Measurements from ENCODE around the gene CD53. TPM values are rescaled to one million over a fixed set of nuclear protein-coding genes. Genes with fewer than 3 reads are reported as not detected.
"Not testable (repeated sequence)": the region's sequence is repeated elsewhere in the genome, so short reads cannot be mapped to it uniquely, and the experiment has no call there.

Gene CD53
- not detected in 2 replicates for polyA plus RNA-seq (2011; rRNA removed)
- not detected in 2 replicates for polyA minus RNA-seq (2011; rRNA and poly(A)+ RNA removed)

DNA sequence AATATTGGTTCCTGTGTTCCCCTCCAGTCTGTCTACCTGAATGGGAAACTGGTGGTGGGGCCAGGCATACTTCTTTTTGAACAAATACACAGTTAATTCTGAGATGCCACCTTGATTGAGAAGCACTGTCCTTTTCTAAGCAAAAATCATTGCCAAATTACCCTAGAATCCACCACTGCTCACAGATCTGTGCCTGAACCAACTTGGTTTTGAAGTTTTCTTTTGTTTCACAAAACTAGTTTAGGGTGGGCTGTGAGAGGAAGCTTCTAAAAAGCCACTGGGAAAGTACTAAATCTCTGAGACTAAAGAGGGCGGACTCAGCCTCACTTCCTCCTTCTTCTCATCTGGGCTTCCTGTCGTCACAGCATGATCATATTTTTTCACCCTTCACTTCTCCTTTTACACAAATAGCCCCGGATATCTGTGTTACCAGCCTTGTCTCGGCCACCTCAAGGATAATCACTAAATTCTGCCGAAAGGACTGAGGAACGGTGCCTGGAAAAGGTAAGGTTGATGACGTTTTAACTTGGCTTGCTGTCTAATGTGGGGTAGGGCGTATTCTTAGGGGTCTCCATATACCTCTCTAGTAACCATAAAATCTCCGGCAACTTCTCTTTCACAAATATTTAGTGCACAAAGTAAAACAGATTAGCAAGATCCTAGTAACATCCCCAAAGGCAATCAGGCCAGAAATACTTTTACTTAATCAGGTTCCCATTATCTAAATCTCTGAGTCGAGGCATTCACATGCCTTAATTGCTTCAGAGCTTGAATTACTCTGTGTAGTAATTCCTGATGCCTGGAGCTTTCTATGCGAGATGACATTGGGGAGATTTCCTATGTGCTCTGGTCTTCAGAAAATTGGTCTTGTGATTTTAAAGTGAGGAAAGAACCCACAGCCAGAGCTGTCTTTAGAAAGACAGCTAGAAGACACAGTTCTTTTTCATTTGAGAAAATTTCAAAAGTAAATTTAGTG, at the start of gene CD53:
Gene CD53, plus strand, starts transcription at position 404 of the 976 bp plus-strand sequence. CDS start 18,261 bp downstream, outside the sequence.
- Histone ChIP-seq H3K27ac (ENCODE audit: low read depth, low read length) (no peak within 1 kb of the TSS), H3K27me3 (ENCODE audit: control insufficient read depth, insufficient read depth, low read length) (no peaks in the 10 kb centered on the region), H3K9me3 (ENCODE audit: control insufficient read depth, insufficient read depth, low read length) (no peaks in the 10 kb centered on the region), H3K4me3 (ENCODE audit: low read depth, low read length) (no peak within 1 kb of the TSS)
- no peak for DNase-seq (ENCODE audit: low read depth, low spot score)
- TF ChIP-seq, protein P1, sequence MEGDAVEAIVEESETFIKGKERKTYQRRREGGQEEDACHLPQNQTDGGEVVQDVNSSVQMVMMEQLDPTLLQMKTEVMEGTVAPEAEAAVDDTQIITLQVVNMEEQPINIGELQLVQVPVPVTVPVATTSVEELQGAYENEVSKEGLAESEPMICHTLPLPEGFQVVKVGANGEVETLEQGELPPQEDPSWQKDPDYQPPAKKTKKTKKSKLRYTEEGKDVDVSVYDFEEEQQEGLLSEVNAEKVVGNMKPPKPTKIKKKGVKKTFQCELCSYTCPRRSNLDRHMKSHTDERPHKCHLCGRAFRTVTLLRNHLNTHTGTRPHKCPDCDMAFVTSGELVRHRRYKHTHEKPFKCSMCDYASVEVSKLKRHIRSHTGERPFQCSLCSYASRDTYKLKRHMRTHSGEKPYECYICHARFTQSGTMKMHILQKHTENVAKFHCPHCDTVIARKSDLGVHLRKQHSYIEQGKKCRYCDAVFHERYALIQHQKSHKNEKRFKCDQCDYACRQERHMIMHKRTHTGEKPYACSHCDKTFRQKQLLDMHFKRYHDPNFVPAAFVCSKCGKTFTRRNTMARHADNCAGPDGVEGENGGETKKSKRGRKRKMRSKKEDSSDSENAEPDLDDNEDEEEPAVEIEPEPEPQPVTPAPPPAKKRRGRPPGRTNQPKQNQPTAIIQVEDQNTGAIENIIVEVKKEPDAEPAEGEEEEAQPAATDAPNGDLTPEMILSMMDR (IDR thresholded peaks at IDR 0.05; ENCODE audit: low read depth, low read length) = no peak
- ChIA-PET CTCF (no interaction called here), POLR2A (no interaction called here)

- Histone ChIP-seq H3K9me3 (ENCODE audit: control insufficient read depth, insufficient read depth, low read length) (no peaks in the 10 kb centered on the region), H3K4me3 (ENCODE audit: low read depth, low read length) (no peak overlapping the region), H3K27me3 (ENCODE audit: control insufficient read depth, insufficient read depth, low read length) (no peaks in the 10 kb centered on the region), H3K27ac (ENCODE audit: low read depth, low read length) (no peak overlapping the region)
- DNase-seq (ENCODE audit: low read depth, low spot score) = no peak
- CTCF ChIA-PET = no interaction called here
- POLR2A ChIA-PET = no interaction called here
- TF ChIP-seq, protein P1 (IDR thresholded peaks at IDR 0.05; ENCODE audit: low read depth, low read length) = no peak
Observed at GRCh38 chr1:110824192-110824591, 48.8 kb upstream of the CD53 start.

DNA sequence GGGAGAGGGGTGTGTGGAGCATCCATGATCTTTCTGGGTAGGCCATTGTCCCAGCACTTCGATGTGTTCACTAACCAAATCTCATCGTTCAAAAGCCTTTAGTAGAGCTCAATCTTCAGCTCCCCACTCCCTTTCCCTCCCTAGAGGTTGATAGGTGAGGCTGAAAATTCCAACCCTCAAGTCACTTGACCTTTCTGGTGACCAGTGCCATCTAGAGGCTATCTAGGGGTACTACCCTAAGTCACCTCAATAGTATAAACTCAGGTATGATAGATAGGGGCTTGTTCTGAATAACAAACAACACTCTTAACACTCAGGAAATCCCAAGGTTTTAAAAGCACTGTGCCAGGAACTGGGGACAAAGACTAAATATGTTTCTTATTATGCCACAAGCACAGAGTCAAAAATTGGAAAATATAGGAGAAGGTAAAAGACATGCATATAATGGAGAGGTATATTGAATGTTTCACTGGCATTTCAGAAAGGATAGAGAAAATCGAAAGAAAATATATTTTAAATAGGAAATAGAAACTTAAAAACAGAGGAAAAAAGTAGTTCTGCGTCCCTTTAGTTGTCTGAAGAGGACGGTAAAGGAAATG, 42.9 kb upstream of the CD53 start:
- POLR2A ChIA-PET = no interaction called here
- Histone ChIP-seq H3K9me3 (ENCODE audit: control insufficient read depth, insufficient read depth, low read length) (no peaks in the 10 kb centered on the region), H3K27ac (ENCODE audit: low read depth, low read length) (no peak overlapping the region), H3K4me3 (ENCODE audit: low read depth, low read length) (no peak overlapping the region), H3K27me3 (ENCODE audit: control insufficient read depth, insufficient read depth, low read length) (no peaks in the 10 kb centered on the region)
- CTCF ChIA-PET = interaction anchor here (0.6 to 1.9 kb wide), 3 partner anchors 27 to 64 kb away, joined by 4 to 6 read pairs (median 5); no protein-coding TSS in a partner anchor
- no peak for DNase-seq (ENCODE audit: low read depth, low spot score)
- TF ChIP-seq, protein P1 (IDR thresholded peaks at IDR 0.05; ENCODE audit: low read depth, low read length) = peak; percentile 77

GRCh38 chr1:110833779-110834178, 39.2 kb upstream of the CD53 start:
- H3K27ac ChIP-seq (ENCODE audit: low read depth, low read length); H3K4me3 ChIP-seq (ENCODE audit: low read depth, low read length); CTCF ChIA-PET; H3K27me3 ChIP-seq (ENCODE audit: control insufficient read depth, insufficient read depth, low read length); DNase-seq (ENCODE audit: low read depth, low spot score); H3K9me3 ChIP-seq (ENCODE audit: control insufficient read depth, insufficient read depth, low read length); POLR2A ChIA-PET: not testable (repeated sequence)

DNA sequence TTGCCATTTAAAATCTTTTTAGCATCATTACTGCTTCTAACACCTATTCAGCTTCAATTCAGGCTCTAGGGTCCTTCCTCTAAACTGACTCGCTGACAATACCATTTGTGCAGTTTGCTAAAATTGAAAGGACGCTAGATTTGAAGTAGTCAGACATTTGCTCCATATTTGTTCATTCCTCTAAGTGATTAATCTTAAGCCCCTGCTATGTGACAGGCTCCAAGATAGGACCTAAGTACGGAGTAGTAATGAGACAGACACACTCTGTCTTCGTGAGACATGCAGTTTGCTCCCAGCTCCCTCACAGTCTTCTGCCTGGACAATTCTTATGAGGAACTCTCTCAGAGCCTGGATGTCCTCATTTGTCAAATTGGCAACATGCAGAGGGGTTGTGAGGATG, 26.1 kb upstream of the CD53 start:
- H3K9me3 ChIP-seq (ENCODE audit: control insufficient read depth, insufficient read depth, low read length) = no peaks in the 10 kb centered on the region
- H3K27me3 ChIP-seq (ENCODE audit: control insufficient read depth, insufficient read depth, low read length) = no peaks in the 10 kb centered on the region
- no peak overlapping the region for H3K4me3 ChIP-seq (ENCODE audit: low read depth, low read length)
- ChIA-PET POLR2A (no interaction called here), CTCF (no interaction called here)
- TF ChIP-seq, protein P1 (IDR thresholded peaks at IDR 0.05; ENCODE audit: low read depth, low read length) = no peak
- no peak overlapping the region for H3K27ac ChIP-seq (ENCODE audit: low read depth, low read length)
- no peak for DNase-seq (ENCODE audit: low read depth, low spot score)

Measured in AG04450 (cell line).